Neuronal stem cell (in vitro differentiated cells): Measurements from ENCODE around the gene TPD52L1.

Experiments
- DNase-seq: peaks from one replicate; pipeline ENCODE4 v3.0.0-alpha.2; 2013; ENCODE audit warnings: low spot score
- H2AFZ ChIP-seq: one replicate; pipeline ENCODE4 v1.6.1; 2013; ENCODE audit warnings: mild to moderate bottlenecking, low read length, inconsistent platforms
- H2AK5ac ChIP-seq: 2 replicates; pipeline ENCODE4 v1.6.1; 2013; ENCODE audit warnings: low read depth, mild to moderate bottlenecking, inconsistent platforms, low read length, moderate library complexity, mixed read lengths
- H2BK120ac ChIP-seq: 2 replicates; pipeline ENCODE4 v1.6.1; 2013; ENCODE audit warnings: low read depth, mild to moderate bottlenecking, inconsistent platforms, low read length, moderate library complexity, mixed read lengths
- H2BK12ac ChIP-seq: one replicate; pipeline ENCODE4 v1.6.1; 2013; ENCODE audit warnings: low read length, inconsistent platforms
- H2BK15ac ChIP-seq: 2 replicates; pipeline ENCODE4 v1.6.1; 2013; ENCODE audit warnings: mild to moderate bottlenecking, low read length, inconsistent platforms, mixed read lengths
- H2BK5ac ChIP-seq: one replicate; pipeline ENCODE4 v1.6.1; 2013; ENCODE audit warnings: inconsistent platforms, mild to moderate bottlenecking, low read length, moderate library complexity
- H3K14ac ChIP-seq: one replicate; pipeline ENCODE4 v1.6.1; 2013; ENCODE audit warnings: low read length, inconsistent platforms
- H3K18ac ChIP-seq: 2 replicates; pipeline ENCODE4 v1.6.1; 2013; ENCODE audit warnings: low read length, inconsistent platforms
- H3K23ac ChIP-seq: 2 replicates; pipeline ENCODE4 v1.6.1; 2013; ENCODE audit warnings: low read depth, mild to moderate bottlenecking, mixed read lengths, low read length, inconsistent platforms; ENCODE audit not compliant: poor library complexity
- H3K27ac ChIP-seq: replicated peaks from 3 replicates; pipeline ENCODE4 v1.5.1; 2013; ENCODE audit warnings: low read length, inconsistent platforms
- H3K27me3 ChIP-seq, 3 experiments: 2 replicates each; pipeline ENCODE4 v1.6.1; 2013; ENCODE audit warnings: low read length in 3 of 3, mild to moderate bottlenecking in 2 of 3, inconsistent platforms in 1 of 3, low read depth in 1 of 3, mixed read lengths in 1 of 3, moderate library complexity in 1 of 3; ENCODE audit not compliant: control insufficient read depth in 3 of 3, insufficient read depth in 3 of 3
- H3K36me3 ChIP-seq, 2 donors: replicated peaks in 1 of 2; 2 replicates each; pipeline ENCODE4 v1.6.1; 2013; ENCODE audit warnings: low read length in 2 of 2; ENCODE audit not compliant: control insufficient read depth in 2 of 2, insufficient read depth in 2 of 2
- H3K4ac ChIP-seq: 2 replicates; pipeline ENCODE4 v1.6.1; 2013; ENCODE audit warnings: inconsistent platforms, mild to moderate bottlenecking, low read length, moderate library complexity
- H3K4me1 ChIP-seq, 2 donors: 1 replicate in 1 of 2; 2 replicates in 1 of 2; pipeline ENCODE4 v1.6.1; 2013; ENCODE audit warnings: low read length in 2 of 2, low read depth in 1 of 2; ENCODE audit not compliant: control insufficient read depth in 2 of 2, insufficient read depth in 1 of 2
- H3K4me2 ChIP-seq: one replicate; pipeline ENCODE4 v1.6.1; 2013; ENCODE audit warnings: mild to moderate bottlenecking, low read length, inconsistent platforms; ENCODE audit not compliant: insufficient read depth, poor library complexity, severe bottlenecking
- H3K4me3 ChIP-seq, 2 donors: 2 replicates each; pipeline ENCODE4 v1.5.1; 2013; ENCODE audit warnings: low read length in 2 of 2, mild to moderate bottlenecking in 2 of 2, inconsistent platforms in 1 of 2, moderate library complexity in 1 of 2
- H3K79me1 ChIP-seq: one replicate; pipeline ENCODE4 v1.6.1; 2013; ENCODE audit warnings: low read depth, mild to moderate bottlenecking, inconsistent platforms, low read length, moderate library complexity
- H3K9ac ChIP-seq: one replicate; pipeline ENCODE4 v1.6.1; 2013; ENCODE audit warnings: mild to moderate bottlenecking, low read depth, low read length, inconsistent platforms; ENCODE audit not compliant: poor library complexity
- H3K9me3 ChIP-seq, 2 donors: replicated peaks in 1 of 2; 2 replicates each; pipeline versions ENCODE3 to v1.6.1; 2013; ENCODE audit warnings: low read length in 2 of 2, mild to moderate bottlenecking in 2 of 2, inconsistent platforms in 1 of 2, low read depth in 1 of 2, mixed read lengths in 1 of 2, moderate library complexity in 1 of 2; ENCODE audit not compliant: control insufficient read depth in 2 of 2, insufficient read depth in 1 of 2
- H4K8ac ChIP-seq: one replicate; pipeline ENCODE4 v1.6.1; 2013; ENCODE audit warnings: low read depth, mild to moderate bottlenecking, inconsistent platforms, low read length, moderate library complexity
- H4K91ac ChIP-seq: one replicate; pipeline ENCODE4 v1.6.1; 2013; ENCODE audit warnings: low read length, low read depth, mild to moderate bottlenecking, inconsistent platforms; ENCODE audit not compliant: poor library complexity
- WGBS, 2 donors: extraction: QIAGEN DNeasy Blood & Tissue Kit; methylation state at CpG; one replicate each; pipeline ENCODE4 v1.1.7; 2013; ENCODE audit warnings: missing lambda C conversion rate in 2 of 2, mixed read lengths in 1 of 2; ENCODE audit not compliant: insufficient read length in 2 of 2, insufficient replicate concordance in 1 of 2; ENCODE audit errors: extremely low coverage in 2 of 2; 5-methylcytosine and 5-hydroxymethylcytosine counted together

The TPD52L1 gene

DNA sequence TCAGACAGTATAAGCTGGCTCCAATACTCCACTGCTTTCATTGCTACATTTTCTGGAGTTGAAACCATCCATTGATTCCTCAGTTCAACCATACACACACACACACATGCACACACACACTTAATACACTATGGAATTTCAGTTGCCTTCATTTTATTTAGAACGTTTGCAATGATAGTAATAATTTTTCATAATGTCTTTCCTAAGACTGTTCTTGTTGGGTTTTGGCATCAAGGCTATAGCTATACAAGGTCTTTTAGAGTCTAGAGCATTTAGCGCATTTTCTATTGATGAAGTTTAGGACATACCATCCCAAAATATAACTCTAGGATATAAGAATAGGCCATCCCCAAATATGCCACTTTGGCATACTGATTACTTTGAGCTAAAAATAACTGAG is 15.5 kb upstream of the TPD52L1 start:
- Histone ChIP-seq H3K79me1 (no peaks in the 10 kb centered on the region), H2BK12ac (no peak overlapping the region), H3K9me3 (peaks cover 0 to 1% of the 10 kb centered on the region in 2 donors), H3K27me3 (no peaks in the 10 kb centered on the region), H3K14ac (no peak overlapping the region), H3K18ac (no peak overlapping the region), H3K4me1 (no peaks in the 10 kb centered on the region), H3K23ac (no peak overlapping the region), H3K4me3 (no peak overlapping the region), H2BK15ac (no peak overlapping the region), H3K4ac (no peak overlapping the region), H3K4me2 (no peak overlapping the region), H3K27ac (no peak overlapping the region), H4K8ac (no peak overlapping the region), H2BK5ac (no peak overlapping the region), H2AK5ac (no peak overlapping the region), H2BK120ac (no peak overlapping the region), H2AFZ (no peak overlapping the region), H4K91ac (no peak overlapping the region), H3K36me3 (no peaks in the 10 kb centered on the region), H3K9ac (no peak overlapping the region)
- no peak for DNase-seq
- WGBS, 2 donors: no CpG with 5 or more reads among the region's 2 CpGs

- Histone ChIP-seq H3K36me3 (no peaks in the 10 kb centered on the region), H3K23ac (no peak overlapping the region), H3K9me3 (peaks cover 0 to 5% of the 10 kb centered on the region in 2 donors), H3K9ac (no peak overlapping the region), H2BK12ac (no peak overlapping the region), H3K18ac (no peak overlapping the region), H3K4me1 (no peaks in the 10 kb centered on the region), H3K4ac (no peak overlapping the region), H2BK120ac (no peak overlapping the region), H3K79me1 (no peaks in the 10 kb centered on the region), H3K27me3 (no peaks in the 10 kb centered on the region), H3K4me3 (no peak overlapping the region), H3K14ac (no peak overlapping the region), H2BK15ac (no peak overlapping the region), H2AK5ac (no peak overlapping the region), H2AFZ (no peak overlapping the region), H3K4me2 (no peak overlapping the region), H3K27ac (no peak overlapping the region), H4K91ac (no peak overlapping the region), H2BK5ac (no peak overlapping the region), H4K8ac (no peak overlapping the region)
- no peak for DNase-seq
These were observed 12.8 kb upstream of the TPD52L1 start for GRCh38 chr6:125140808-125141207.

DNA sequence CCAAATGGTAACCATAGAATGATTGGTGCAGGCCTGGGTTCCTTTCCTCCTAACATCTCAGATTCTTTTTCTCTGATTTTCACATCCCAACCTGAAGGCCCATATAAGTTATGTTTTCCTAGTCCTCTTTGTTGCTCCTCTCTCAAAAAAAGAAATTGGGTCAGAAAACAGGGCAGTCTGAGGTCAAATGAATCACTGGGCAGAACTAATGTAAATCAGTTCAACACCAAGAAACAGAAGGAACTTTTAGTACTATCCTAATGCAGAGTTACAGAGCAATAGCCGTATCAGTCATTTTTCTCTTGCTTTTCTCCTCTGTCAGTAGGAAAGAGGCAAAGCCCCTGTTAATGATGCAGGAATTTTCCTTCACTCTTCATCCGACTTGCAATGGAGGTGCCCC is 11.0 kb upstream of the TPD52L1 start:
- no peak overlapping the region for H2BK120ac ChIP-seq
- no peak overlapping the region for H2BK15ac ChIP-seq
- peaks cover 0 to under 1% (median 0%) of the 10 kb centered on the region in 3 experiments for H3K27me3 ChIP-seq
- H3K4me2 ChIP-seq: no peak overlapping the region
- H3K14ac ChIP-seq: no peak overlapping the region
- H3K4ac ChIP-seq: no peak overlapping the region
- no peak overlapping the region for H4K8ac ChIP-seq
- H3K23ac ChIP-seq: no peak overlapping the region
- no peak overlapping the region for H2BK12ac ChIP-seq
- no peaks in the 10 kb centered on the region for H3K36me3 ChIP-seq
- no peaks in the 10 kb centered on the region for H3K79me1 ChIP-seq
- H3K4me3 ChIP-seq: no peak overlapping the region
- no peak overlapping the region for H3K27ac ChIP-seq
- H2BK5ac ChIP-seq: no peak overlapping the region
- DNase-seq: no peak
- WGBS, 2 donors: no CpG with 5 or more reads among the region's 2 CpGs
- H3K9me3 ChIP-seq: peaks cover 0 to 5% of the 10 kb centered on the region in 2 donors
- no peak overlapping the region for H2AK5ac ChIP-seq
- no peaks in the 10 kb centered on the region for H3K4me1 ChIP-seq
- H2AFZ ChIP-seq: no peak overlapping the region
- no peak overlapping the region for H3K9ac ChIP-seq
- H3K18ac ChIP-seq: no peak overlapping the region
- no peak overlapping the region for H4K91ac ChIP-seq

GRCh38 chr6:125144822-125145221 is 8.8 kb upstream of the TPD52L1 start:
- Histone ChIP-seq H3K27ac (no peak overlapping the region), H3K4ac (no peak overlapping the region), H3K79me1 (no peaks in the 10 kb centered on the region), H2BK15ac (no peak overlapping the region), H3K4me1 (no peaks in the 10 kb centered on the region), H3K4me2 (no peak overlapping the region), H3K4me3 (no peak overlapping the region), H2AK5ac (no peak overlapping the region), H3K18ac (no peak overlapping the region), H3K23ac (no peak overlapping the region), H3K9me3 (peaks cover 0 to 5% of the 10 kb centered on the region in 2 donors), H4K91ac (no peak overlapping the region), H3K14ac (no peak overlapping the region), H3K9ac (no peak overlapping the region), H4K8ac (no peak overlapping the region), H3K36me3 (no peaks in the 10 kb centered on the region), H2BK12ac (no peak overlapping the region), H2AFZ (no peak overlapping the region), H3K27me3 (peaks cover 0 to 11% (median 0%) of the 10 kb centered on the region in 3 experiments), H2BK5ac (no peak overlapping the region), H2BK120ac (no peak overlapping the region)
- no peak for DNase-seq
- no CpG with 5 or more reads among the region's 1 CpG for WGBS, 2 donors
